Measurements from ENCODE around the gene CNGA1.

DNA sequence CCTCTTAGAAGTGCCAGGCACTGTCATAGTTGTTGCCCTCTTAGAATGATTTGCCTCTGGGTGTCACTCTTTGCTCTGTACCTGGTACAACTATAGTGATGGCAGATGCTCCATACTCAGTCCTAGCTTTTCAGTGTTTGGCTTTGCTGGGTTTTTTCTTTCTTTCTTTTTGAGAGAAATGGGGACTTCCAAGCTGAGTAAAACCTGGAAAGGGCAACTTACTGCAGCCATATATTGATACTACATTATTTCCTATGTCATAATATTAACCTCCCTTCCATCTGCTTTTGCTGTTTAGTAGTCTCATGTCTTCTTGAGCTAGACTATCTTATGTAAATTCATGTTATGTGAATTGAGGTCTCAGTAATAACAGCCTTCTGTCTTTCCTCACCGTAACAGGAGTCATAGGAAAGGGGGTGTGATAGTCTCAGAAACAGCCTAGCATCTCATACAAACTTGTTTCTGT is 49.1 kb upstream of the CNGA1 start:
- no peak for TF ChIP-seq GATA2 (IDR thresholded peaks at IDR 0.05; ENCODE audit: low read depth, low read length)
- no peak for TF ChIP-seq GATA3 (IDR thresholded peaks at IDR 0.05; ENCODE audit: low read depth, low read length)

Data from SH-SY5Y (cell line).